Ramos (cell line): ENCODE data around the gene VWA2.

ENCODE experiments used
- in situ Hi-C: fragments of 300-500 bp; cut with MboI; formaldehyde crosslinking; loops from one replicate; pipeline ENCODE4 v1.14.3; 2022; ENCODE audit warnings: low sequenced_read_pairs; ENCODE audit not compliant: unreplicated experiment

VWA2 gene

DNA sequence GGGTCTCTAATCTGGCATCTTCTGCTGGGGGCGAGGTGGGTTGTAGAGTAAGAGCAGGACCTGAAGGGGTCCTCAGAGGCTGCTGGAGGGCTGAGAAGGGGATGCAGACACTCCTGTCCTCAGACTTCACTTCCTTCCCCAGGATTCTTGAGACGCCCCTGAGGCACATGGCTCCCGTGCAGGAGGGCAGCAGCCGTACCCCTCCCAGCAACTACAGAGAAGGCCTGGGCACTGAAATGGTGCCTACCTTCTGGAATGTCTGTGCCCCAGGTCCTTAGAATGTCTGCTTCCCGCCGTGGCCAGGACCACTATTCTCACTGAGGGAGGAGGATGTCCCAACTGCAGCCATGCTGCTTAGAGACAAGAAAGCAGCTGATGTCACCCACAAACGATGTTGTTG lies 52.0 kb downstream of the VWA2 start:
- in situ Hi-C loops, result no loop called here

DNA sequence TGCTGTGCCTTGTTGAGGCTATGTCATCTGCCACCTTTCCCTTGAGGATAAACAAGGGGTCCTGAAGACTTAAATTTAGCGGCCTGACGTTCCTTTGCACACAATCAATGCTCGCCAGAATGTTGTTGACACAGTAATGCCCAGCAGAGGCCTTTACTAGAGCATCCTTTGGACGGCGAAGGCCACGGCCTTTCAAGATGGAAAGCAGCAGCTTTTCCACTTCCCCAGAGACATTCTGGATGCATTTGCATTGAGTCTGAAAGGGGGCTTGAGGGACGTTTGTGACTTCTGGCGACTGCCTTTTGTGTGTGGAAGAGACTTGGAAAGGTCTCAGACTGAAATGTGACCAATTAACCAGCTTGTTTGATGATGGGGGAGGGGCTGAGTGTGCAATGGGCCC lies 52.5 kb downstream of the VWA2 start:
- in situ Hi-C loops, result no loop called here

DNA sequence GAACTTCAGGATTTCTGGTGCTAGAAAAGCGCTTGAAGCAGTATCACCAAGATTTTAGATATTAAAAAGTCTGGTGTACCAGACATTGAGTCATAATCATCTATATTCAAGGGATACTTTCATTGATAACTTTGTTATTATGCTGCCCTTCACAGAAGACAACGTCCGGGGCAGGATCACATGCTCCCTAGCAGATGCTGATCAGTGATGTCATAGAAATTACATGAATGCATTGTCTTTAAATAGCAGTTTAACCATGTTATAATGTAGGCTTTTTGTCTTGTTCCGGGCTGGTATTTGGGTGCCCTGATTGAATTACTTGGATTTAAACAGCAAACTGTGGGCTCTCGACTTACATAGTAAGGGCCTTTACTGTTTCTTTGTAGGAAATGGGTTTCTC lies 54.0 kb downstream of the VWA2 start:
- in situ Hi-C loops, result no loop called here

DNA sequence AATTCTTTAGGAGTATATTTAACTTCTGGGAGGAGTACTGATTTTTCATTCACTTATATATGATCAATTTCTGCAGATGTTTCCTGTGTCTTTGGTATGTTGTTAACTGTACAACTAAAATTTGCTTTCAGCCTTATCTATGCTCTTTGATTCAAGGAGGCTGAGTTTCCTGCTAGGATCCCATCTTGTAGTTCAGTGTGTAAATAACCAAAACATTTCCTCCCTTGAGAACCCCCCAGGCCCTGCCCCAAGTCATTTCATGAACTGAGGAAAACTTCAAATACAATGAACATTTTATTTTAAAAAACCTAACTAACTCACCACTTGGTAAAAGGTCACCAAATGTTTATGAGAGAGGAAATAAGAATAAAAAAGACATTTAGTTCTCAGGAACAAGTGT lies 55.5 kb downstream of the VWA2 start:
- in situ Hi-C loops, result no loop called here

DNA sequence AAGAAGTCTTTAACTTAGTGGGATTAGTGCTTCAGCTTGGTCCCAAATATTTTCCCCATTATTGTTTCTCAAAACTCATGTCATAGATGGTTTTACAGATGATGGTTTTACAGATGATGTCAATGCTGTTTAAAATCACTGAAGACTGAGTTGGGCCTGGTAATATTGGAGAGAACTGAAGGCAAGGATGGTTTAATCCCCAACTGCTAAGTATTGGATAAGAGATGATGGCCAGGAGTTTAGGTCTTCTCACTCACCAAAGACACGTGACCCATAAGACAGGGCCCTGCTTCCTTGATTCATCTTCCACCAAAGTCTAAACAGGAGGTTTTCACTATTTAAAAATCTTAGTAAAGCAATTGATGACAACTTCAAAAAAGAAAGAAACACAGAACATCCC lies 56.3 kb downstream of the VWA2 start:
- in situ Hi-C loops, result no loop called here

DNA sequence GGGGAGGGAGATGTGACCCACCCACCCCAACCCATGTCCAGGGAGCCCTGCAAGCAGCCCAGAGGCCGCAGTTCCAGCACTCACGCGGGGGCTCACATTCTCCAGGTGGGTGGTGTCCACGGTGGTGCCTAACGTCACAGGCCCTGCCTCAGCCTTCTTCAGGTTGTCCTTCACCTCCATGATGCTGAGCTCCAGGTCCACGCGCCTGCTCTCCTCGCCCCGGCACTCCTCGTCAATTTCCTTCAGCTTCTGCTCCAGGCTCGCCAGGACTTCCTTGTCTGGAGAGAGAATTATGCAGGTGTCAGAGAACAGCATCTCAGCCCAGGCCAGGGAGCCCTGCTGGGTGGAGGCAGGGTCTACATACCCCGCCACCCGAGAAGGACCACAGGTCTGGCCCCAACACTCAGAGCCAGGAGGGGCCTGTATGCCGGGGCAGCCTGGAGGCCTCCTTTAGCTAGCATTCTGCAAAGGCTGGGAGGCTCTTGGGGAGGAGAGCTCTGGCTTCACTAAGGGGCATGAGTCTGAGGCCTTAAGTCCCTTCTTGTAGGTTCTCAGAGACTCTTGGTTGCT lies 58.2 kb downstream of the VWA2 start:
- in situ Hi-C loops, result no loop called here

DNA sequence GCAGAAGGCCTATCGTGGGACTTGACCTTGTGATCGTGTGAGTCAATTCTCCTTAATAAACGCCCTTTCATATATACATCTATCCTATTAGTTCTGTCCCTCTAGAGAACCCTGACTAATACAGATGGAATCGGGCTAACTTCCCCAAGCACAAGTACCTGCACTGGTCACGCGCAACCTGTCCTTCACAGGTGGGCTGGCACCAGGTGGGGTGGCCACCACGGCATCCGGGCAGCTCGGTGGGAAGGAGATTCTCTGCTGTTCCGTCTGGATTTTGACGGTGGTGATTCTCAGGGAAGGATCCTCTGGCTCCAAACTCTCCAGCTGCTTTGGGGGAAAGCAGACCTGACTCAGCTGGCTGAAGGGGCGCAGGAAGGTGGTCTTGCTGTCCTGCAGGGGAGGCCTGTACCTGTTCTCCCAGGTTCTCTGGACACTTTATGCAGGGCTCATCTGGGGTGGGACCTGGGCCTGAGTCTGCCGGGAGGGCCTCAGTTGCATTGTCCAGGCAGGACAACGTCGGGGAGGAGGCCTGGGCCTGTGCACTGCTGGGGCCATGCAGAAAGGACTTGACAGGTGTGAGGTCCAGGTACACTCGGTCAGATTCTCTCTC lies 61.1 kb downstream of the VWA2 start:
- in situ Hi-C loops, result loop anchor here (10.0 kb wide), 1 partner anchor 245 kb away; no protein-coding TSS in a partner anchor

DNA sequence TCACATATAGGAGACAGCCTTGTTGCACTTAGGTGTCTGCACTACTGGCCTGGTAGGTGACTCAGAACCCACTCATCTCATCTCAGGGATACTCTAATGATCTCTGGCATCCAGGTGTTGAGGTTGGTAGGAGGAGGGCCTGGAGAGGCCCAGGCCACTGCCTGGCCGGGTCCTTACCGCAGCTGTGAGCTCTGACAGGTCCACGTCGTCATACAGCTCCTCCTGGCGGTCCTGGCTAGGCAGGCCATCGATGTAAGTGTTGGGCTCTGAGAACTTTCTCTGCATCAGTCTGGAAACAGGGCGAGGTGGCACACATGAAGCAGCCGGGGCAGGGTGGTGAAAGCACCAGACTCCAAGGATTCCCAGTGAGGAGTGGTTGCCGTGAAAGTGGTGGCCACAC lies 62.1 kb downstream of the VWA2 start:
- in situ Hi-C loops, result loop anchor here (10.0 kb wide), 1 partner anchor 244 kb away; no protein-coding TSS in a partner anchor

DNA sequence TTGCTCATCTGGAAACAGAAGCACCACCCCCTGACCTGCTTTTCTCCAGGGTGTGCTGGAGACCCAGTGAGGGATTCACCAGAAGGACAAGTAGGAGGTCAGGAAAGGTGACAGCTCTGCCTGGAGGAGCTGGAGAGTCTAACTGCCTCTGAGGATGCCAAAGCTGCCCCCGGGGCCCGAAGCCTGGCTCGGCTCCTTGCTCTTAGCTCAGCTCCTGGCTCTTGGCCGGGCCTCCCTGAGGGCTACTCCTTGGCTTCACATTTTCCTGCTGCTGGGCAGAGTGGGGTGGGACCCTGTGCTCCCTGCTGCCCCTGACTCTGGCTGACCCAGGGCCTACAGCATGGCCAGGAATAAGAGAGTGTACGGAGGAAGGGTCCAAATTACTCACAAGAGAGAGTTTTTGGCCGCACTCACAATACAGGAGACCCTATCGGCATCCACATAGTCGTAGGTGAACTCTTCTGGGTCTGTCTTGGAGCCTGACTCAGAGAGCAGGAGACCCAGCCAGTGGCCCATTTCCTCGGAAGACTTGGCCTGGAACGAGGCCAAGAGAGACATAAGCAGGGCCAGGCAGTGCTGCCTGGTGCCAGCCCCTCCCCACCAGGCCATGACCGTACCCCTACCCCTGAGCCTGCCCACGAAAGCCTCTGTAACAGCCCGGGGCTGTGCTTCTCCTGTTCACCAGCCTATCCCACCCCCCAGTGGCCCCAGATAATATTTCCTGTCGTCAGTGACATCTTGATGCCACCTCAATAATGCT lies 63.1 kb downstream of the VWA2 start:
- in situ Hi-C loops, result loop anchor here (10.0 kb wide), 1 partner anchor 243 kb away; no protein-coding TSS in a partner anchor

DNA sequence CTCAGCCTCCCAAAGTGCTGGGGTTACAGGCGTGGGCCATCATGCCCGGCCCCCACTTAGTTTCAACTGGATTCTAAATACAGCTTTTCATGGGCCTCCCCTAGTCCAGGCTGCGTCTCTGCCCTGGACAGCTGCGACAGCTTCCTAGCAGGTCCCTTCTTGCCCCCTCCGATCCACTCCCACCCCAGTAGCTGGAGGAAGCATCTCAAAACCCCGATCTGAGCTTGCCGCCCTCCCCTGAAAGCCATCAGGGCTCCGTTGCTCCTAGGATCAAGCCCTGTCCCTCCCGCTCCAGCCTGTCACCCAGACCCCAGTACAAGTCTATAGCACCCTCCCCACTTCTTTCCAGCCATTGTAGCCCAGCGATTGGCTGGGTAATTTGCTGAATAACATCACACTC lies 64.5 kb downstream of the VWA2 start:
- in situ Hi-C loops, result loop anchor here (10.0 kb wide), 1 partner anchor 241 kb away; no protein-coding TSS in a partner anchor

DNA sequence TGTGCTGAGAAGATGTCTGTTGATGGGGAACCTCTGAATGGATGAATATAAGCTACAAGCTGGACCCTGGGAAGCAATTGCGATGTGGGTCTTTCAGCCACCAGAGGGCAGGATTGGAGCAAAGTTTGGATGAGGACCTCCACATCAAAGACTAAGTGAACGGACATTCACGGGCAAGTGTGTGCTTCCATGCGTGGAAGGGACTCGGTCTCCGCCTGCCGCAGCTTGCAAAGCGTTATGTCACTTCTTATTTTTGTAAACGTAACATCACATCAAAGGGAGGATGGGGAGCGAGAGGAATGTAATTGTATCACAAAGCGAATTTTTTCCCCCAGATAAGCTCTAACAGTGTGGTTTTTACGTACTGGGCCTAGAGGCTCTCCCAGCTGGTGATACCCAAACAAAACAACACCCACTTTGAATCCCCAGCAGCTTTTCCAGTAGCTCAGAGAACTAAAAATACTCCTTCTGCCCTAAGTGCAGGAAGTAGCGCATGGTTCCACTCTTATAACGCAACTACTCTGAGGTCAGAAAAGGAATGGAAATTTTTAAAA lies 65.0 kb downstream of the VWA2 start:
- in situ Hi-C loops, result loop anchor here (10.0 kb wide), 1 partner anchor 241 kb away; no protein-coding TSS in a partner anchor

DNA sequence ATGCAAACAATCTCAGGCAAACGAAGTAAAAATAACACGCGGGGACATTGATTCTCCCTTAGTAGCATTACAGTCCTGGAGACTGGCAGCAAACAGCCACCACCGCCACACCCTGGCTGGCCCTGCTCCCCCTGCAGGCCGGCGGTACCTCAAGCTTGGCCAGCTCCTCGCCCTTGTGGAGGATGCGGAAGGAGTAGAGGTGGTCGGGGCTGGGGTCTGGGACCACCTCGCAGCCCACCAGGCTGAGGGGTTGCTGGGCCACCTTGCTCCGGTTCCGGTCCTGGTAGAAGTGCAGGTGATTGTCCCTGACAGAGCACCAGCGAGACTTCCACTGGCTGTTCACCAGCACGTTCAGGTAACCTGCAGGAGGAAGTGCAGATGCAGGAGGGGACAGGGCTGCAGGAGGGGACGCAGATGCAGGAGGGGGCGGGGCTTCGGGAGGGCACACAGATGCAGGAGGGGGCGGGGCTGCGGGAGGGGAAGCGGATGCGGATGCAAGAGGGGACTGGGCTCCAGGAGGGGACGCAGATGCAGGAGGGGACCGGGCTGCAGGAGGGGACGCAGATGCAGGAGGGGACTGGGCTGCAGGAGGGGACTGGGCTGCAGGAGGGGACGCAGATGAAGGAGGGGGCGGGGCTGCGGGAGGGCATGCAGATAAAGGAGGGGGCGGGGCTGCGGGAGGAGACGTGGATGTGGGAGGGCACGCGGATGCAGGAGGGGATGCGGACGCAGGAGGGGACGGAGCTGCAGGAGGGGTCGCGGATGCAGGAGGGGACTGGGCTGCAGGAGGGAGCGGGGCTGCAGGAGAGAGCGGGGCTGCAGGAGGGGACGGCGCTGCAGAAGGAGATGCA lies 65.7 kb downstream of the VWA2 start:
- in situ Hi-C loops, result loop anchor here (5.0 to 10.0 kb wide), 2 partner anchors 240 to 388 kb away; no protein-coding TSS in a partner anchor

DNA sequence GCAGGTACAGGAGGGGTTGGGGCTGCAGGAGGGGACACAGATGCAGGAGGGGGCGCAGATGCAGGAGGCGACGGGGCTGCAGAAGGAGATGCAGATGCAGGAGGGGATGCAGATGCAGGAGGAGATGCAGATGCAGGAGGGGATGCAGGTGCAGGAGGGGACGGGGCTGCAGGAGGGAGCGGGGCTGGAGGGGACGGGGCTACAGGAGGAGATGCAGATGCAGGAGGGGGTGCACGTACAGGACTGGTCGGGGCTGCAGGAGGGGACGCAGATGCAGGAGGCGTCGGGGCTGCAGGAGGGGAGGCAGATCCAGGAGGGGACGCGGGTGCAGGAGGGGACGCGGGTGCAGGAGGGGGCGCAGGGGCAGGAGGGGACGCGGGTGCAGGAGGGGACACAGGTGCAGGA lies 66.5 kb downstream of the VWA2 start:
- in situ Hi-C loops, result loop anchor here (5.0 to 10.0 kb wide), 2 partner anchors 239 to 387 kb away; no protein-coding TSS in a partner anchor

DNA sequence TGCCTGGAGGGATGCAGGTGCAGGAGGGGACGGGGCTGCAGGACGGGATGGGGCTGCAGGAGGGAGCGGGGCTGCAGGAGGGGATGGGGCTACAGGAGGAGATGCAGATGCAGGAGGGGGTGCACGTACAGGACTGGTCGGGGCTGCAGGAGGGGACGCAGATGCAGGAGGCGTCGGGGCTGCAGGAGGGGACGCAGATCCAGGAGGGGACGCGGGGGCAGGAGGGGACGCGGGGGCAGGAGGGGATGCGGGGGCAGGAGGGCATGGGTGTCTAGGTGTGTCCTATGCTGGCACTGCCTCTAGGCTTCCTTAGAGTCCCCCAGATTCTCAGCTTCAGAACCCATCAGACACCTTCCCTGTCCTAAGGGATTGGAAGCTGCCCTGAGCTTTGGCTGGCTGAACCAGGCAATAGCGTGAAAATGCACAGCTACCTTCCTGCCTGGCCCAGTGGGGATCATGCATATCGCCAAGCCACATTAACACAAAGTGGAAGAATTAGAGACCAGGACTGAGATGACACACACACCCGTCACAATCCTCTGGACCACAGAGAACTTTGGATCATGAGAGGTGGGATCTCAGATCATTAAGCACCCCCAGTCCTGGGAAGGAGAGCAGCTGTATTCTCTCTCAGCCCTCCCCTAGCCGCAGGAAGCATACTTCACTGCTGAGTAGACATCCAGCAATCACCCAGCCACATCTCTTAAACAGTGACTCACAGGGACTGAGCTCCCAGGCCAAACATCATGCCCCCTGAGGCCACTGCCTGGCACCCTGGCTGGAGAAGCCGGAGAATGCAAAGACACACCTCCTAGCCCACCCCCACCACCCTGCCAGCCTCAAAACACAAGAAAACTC lies 67.3 kb downstream of the VWA2 start:
- in situ Hi-C loops, result loop anchor here (5.0 to 10.0 kb wide), 2 partner anchors 238 to 386 kb away; no protein-coding TSS in a partner anchor

DNA sequence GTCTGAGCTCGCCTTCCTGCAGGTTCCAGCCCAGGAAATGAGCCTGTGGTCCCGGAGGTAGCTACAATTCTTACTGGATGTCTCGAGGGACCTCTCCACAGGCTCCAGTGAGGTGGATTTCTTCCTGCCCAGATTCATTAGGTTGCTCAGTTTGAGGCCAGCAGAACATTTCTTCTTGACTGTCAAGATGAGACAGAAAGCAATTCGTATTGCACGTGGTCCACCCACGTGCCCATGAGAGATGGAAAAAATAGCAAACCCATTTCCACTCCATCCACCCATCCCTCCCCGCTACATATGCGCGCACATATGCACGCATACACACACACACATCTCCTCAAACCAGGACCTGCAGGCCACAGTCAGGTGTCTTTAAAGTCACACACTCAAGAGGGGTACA lies 68.7 kb downstream of the VWA2 start:
- in situ Hi-C loops, result loop anchor here (5.0 to 10.0 kb wide), 2 partner anchors 237 to 385 kb away; no protein-coding TSS in a partner anchor

DNA sequence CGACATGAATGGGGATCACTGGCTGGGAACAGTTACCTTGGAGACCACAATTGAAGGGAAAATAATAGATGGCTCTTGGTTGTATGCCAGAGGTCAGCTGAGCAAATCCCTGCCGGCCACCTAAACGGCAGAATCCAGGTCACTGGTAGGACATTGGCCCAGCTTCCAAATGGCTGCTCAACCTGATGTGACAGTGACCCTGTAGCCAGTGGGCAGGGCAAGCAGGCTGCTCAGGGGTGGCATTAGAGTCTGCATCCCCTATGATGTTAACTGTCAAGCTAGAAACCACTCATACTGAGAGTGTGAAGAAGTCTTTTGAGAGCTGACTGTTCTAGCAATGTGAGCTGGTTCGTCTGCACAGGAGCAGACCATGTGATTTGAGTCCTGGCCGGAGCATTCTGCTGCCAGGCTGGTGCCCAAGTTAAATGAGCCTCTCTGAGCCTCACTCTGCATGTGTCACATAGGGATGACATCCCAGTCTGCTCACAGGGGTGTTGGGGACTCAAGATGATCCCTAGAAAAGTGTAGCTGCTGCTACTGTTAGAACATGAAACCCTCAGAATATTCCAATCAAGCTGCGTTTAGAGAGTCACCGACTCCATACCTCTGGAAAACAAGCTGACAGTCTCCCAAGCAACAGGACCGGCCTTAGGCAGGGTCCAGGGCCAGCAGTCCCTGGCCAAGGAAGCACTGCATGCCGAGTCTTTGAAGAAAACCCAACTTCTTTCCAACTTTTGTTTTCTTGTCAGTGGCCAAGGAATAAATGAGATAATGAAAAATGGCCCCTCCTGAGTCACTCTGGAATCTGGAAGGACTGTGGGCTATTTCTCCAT lies 69.7 kb downstream of the VWA2 start:
- in situ Hi-C loops, result loop anchor here (5.0 to 10.0 kb wide), 2 partner anchors 236 to 384 kb away; no protein-coding TSS in a partner anchor

DNA sequence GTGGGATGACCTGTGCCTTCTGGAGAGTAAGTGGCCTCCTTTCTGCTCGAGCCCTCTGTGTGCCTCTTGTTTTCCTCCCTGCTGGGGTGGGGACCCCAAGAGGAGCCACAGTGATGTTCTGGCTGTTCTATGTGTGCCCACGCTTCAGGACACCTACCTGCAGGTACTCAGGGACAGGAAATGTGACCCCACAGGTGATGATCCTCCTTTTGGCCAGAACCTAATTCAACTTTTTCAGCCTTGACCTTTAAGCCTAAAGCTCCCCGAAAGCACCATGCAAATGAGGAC lies 70.3 kb downstream of the VWA2 start:
- in situ Hi-C loops, result loop anchor here (5.0 to 10.0 kb wide), 2 partner anchors 235 to 383 kb away; no protein-coding TSS in a partner anchor

DNA sequence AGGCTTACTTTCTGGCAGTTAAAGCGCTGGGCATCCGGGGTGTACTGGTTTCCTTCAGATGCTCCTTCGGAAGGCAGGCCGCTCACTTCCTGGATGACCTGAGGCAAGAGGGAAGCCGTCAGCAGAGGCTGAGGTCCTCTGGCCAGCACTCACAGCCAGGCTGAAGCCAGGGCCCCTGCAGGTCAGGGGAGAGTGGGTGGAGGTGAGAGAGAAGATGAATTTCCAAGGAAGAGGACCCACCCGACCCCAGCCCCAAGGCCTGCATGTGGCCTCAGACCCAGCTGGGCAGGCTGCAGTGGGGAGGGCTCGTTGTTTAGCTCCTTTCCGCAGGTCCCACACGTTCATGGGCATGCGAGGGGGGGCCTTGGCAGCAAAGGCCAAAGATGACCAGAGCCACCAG lies 71.3 kb downstream of the VWA2 start:
- in situ Hi-C loops, result no loop called here
